Neural progenitor cell (in vitro differentiated cells): ENCODE data around the gene SACS. TPM values are rescaled to one million over a fixed set of nuclear protein-coding genes. Genes with fewer than 3 reads are reported as not detected.

Experiments
- DNase-seq: peaks from one replicate; pipeline ENCODE4 v3.0.0-alpha.2; 2016; ENCODE audit warnings: low spot score
- H2AFZ ChIP-seq: fragments of 200-600 bp; sonication (generic); replicated peaks from 2 replicates; pipeline ENCODE4 v1.6.1; 2016; ENCODE audit warnings: antibody characterized with exemption
- H3F3A ChIP-seq: fragments of 200-600 bp; sonication (generic); 2 replicates; pipeline ENCODE4 v1.6.1; 2016; ENCODE audit warnings: antibody characterized with exemption, low read depth
- H3K27ac ChIP-seq: fragments of 200-600 bp; sonication (generic); 2 replicates; pipeline ENCODE4 v1.5.1; 2016; ENCODE audit warnings: mild to moderate bottlenecking
- H3K27me3 ChIP-seq: fragments of 200-600 bp; sonication (generic); 2 replicates; pipeline ENCODE4 v1.6.1; 2016; ENCODE audit warnings: mild to moderate bottlenecking, moderate library complexity
- H3K36me3 ChIP-seq: fragments of 200-600 bp; sonication (generic); 2 replicates; pipeline ENCODE4 v1.5.1; 2016
- H3K4me1 ChIP-seq: fragments of 200-600 bp; sonication (generic); 2 replicates; pipeline ENCODE4 v1.6.1; 2016; ENCODE audit warnings: mixed run types
- H3K4me2 ChIP-seq: fragments of 200-600 bp; sonication (generic); 2 replicates; pipeline ENCODE4 v1.6.1; 2016
- H3K4me3 ChIP-seq: fragments of 200-600 bp; sonication (generic); 2 replicates; pipeline ENCODE4 v1.5.1; 2016
- H3K79me2 ChIP-seq: fragments of 200-600 bp; sonication (generic); 2 replicates; pipeline ENCODE4 v1.6.1; 2016; ENCODE audit warnings: low read depth
- H3K9ac ChIP-seq: fragments of 200-600 bp; sonication (generic); 2 replicates; pipeline ENCODE4 v1.6.1; 2016
- H3K9me3 ChIP-seq: fragments of 200-600 bp; sonication (generic); 2 replicates; pipeline ENCODE4 v1.5.1; 2016; ENCODE audit warnings: low read depth
- H4K20me1 ChIP-seq: fragments of 200-600 bp; sonication (generic); 2 replicates; pipeline ENCODE4 v1.6.1; 2016; ENCODE audit warnings: low read depth
- H3K27ac Mint-ChIP-seq: 3 replicates; pipeline ENCODE4 v1.8.0; 2021; ENCODE audit warnings: mixed read lengths
- H3K27me3 Mint-ChIP-seq: 2 replicates; pipeline ENCODE4 v1.8.0; 2022; ENCODE audit warnings: low read depth, mild to moderate bottlenecking, inconsistent platforms, moderate library complexity, mixed read lengths; ENCODE audit not compliant: insufficient read depth
- H3K36me3 Mint-ChIP-seq: 3 replicates; pipeline ENCODE4 v1.8.0; 2021; ENCODE audit warnings: mixed read lengths
- H3K4me1 Mint-ChIP-seq: 3 replicates; pipeline ENCODE4 v1.8.0; 2021; ENCODE audit warnings: mixed read lengths
- H3K4me3 Mint-ChIP-seq: 3 replicates; pipeline ENCODE4 v1.8.0; 2021; ENCODE audit warnings: mild to moderate bottlenecking, moderate library complexity, mixed read lengths
- H3K9me3 Mint-ChIP-seq: 3 replicates; pipeline ENCODE4 v1.8.0; 2020; ENCODE audit warnings: mixed read lengths
- EZH2 ChIP-seq: fragments of 200-600 bp; sonication (generic); IDR thresholded peaks from 2 replicates; pipeline ENCODE4 v1.6.1; 2017; ENCODE audit warnings: antibody characterized with exemption, mild to moderate bottlenecking, moderate library complexity
- EZH2phosphoT487 ChIP-seq: fragments of 200-600 bp; sonication (generic); IDR thresholded peaks from 2 replicates; pipeline ENCODE4 v1.6.1; 2017; ENCODE audit warnings: antibody characterized with exemption
- total RNA-seq: library from RNA; depleted of rRNA; stranded (reverse); fragments of >200 nt; gene quantifications from 2 replicates; pipeline ENCODE4 v1.2.3, GENCODE V29; 2015; ENCODE audit warnings: low replicate concordance
- TF ChIP-seq, protein P1 (sequence below): fragments of 200-600 bp; sonication (generic); IDR thresholded peaks from 2 replicates; pipeline ENCODE4 v1.5.1; 2017; ENCODE audit warnings: antibody characterized with exemption, mild to moderate bottlenecking

Gene SACS
- total RNA-seq, 1 donor from 2014 or later = 77.7 TPM

DNA sequence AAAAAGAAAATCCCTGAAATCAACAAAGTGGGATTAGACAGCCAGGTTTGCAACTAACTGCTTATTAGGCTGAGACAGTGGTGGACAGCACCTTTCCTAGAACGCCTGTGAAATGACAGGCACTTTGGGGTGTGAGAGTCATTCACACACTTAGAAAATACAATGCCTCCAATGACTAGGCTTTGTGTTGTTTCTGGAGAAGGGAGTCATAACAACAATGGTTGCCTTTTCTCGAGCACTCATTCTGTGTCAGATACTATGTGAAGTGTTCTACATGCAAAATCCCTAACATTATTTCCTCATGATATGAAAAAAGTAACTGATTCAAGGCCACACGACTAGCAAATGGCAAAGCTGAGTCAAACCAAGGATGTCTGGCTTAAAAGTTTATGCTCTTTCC, 41.2 kb downstream of the SACS start:
- Histone ChIP-seq H3K4me2 (no peak overlapping the region), H3K4me3 (no peak overlapping the region), H3K9me3 (no peaks in the 10 kb centered on the region), H3K27me3 (no peaks in the 10 kb centered on the region), H3K79me2 (peaks cover 11% of the 10 kb centered on the region), H3K36me3 (no peaks in the 10 kb centered on the region), H3K9ac (no peak overlapping the region), H3K27ac (no peak overlapping the region), H2AFZ (no peak overlapping the region), H3F3A (no peaks in the 10 kb centered on the region), H4K20me1 (no peaks in the 10 kb centered on the region), H3K4me1 (no peaks in the 10 kb centered on the region)
- no peak for DNase-seq
- H3K27ac Mint-ChIP-seq = no peak overlapping the region
- no peak overlapping the region for H3K4me3 Mint-ChIP-seq
- peaks cover 9% of the 10 kb centered on the region for H3K36me3 Mint-ChIP-seq
- TF ChIP-seq EZH2phosphoT487 (no peak), EZH2 (no peak)
- TF ChIP-seq, protein P1, sequence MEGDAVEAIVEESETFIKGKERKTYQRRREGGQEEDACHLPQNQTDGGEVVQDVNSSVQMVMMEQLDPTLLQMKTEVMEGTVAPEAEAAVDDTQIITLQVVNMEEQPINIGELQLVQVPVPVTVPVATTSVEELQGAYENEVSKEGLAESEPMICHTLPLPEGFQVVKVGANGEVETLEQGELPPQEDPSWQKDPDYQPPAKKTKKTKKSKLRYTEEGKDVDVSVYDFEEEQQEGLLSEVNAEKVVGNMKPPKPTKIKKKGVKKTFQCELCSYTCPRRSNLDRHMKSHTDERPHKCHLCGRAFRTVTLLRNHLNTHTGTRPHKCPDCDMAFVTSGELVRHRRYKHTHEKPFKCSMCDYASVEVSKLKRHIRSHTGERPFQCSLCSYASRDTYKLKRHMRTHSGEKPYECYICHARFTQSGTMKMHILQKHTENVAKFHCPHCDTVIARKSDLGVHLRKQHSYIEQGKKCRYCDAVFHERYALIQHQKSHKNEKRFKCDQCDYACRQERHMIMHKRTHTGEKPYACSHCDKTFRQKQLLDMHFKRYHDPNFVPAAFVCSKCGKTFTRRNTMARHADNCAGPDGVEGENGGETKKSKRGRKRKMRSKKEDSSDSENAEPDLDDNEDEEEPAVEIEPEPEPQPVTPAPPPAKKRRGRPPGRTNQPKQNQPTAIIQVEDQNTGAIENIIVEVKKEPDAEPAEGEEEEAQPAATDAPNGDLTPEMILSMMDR = no peak
- peaks cover 3% of the 10 kb centered on the region for H3K9me3 Mint-ChIP-seq
- H3K4me1 Mint-ChIP-seq = no peaks in the 10 kb centered on the region
- H3K27me3 Mint-ChIP-seq = peaks cover 2% of the 10 kb centered on the region

DNA sequence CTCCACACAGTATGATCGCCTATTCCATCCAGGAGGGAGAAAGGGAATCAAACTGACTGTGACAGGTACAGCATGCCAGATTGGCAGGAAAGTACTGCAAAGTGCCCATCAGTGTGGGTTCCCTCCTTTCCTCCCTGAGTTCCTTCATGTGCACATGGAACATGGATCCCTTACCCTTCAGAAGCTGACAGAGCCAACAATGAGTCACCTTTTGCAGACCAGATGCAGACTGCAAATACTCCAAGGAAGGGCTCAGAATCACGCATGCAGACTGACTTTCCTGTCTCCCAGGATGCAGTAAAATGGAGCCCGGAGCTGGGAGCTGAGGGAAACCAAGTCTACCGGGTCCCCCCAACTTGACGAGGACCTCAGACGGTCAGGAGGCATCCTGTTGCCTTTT, 41.8 kb downstream of the SACS start:
- no peak overlapping the region for H3K4me3 Mint-ChIP-seq
- no peaks in the 10 kb centered on the region for H3K4me1 ChIP-seq
- peaks cover 6% of the 10 kb centered on the region for H3K79me2 ChIP-seq
- no peaks in the 10 kb centered on the region for H3K27me3 ChIP-seq
- peaks cover 2% of the 10 kb centered on the region for H3K27me3 Mint-ChIP-seq
- H3K4me2 ChIP-seq = no peak overlapping the region
- no peak for DNase-seq
- peaks cover 10% of the 10 kb centered on the region for H3K36me3 Mint-ChIP-seq
- no peaks in the 10 kb centered on the region for H4K20me1 ChIP-seq
- H3K27ac Mint-ChIP-seq = no peak overlapping the region
- no peak overlapping the region for H3K4me3 ChIP-seq
- H3K36me3 ChIP-seq = no peaks in the 10 kb centered on the region
- no peaks in the 10 kb centered on the region for H3K9me3 ChIP-seq
- peaks cover 3% of the 10 kb centered on the region for H3K9me3 Mint-ChIP-seq
- no peak overlapping the region for H3K9ac ChIP-seq
- H3K27ac ChIP-seq = no peak overlapping the region
- no peaks in the 10 kb centered on the region for H3F3A ChIP-seq
- TF ChIP-seq, protein P1 = no peak
- TF ChIP-seq EZH2 (no peak), EZH2phosphoT487 (no peak)
- no peak overlapping the region for H2AFZ ChIP-seq
- no peaks in the 10 kb centered on the region for H3K4me1 Mint-ChIP-seq

DNA sequence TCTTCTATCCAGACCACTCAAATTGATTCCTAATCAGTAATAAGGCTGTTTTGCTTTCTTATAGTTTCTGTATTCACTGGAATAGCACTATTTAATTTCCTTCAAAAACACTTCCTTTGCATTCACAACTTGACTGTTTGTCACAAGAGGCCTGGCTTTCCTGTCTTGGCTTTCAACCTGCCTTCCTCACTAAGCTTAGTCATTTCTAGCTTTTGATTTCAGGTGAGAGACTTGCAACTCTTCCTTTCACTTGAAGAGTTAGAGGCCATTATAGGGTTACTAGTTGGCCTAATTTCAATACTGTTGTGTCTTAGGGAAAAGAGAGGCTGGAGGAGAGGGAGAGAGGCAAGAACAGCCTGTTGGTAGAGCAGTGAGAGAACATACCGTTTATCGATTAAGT, 47.0 kb downstream of the SACS start:
- Mint-ChIP-seq H3K4me1 (peaks cover 4% of the 10 kb centered on the region), H3K36me3 (peaks cover 7% of the 10 kb centered on the region), H3K9me3 (no peaks in the 10 kb centered on the region), H3K4me3 (no peak overlapping the region), H3K27ac (no peak overlapping the region), H3K27me3 (no peaks in the 10 kb centered on the region)
- Histone ChIP-seq H3K9ac (no peak overlapping the region), H3K36me3 (no peaks in the 10 kb centered on the region), H3K4me1 (no peaks in the 10 kb centered on the region), H3K79me2 (peaks cover 6% of the 10 kb centered on the region), H4K20me1 (no peaks in the 10 kb centered on the region), H3K9me3 (no peaks in the 10 kb centered on the region), H3K4me2 (no peak overlapping the region), H3K27ac (no peak overlapping the region), H3F3A (no peaks in the 10 kb centered on the region), H3K27me3 (no peaks in the 10 kb centered on the region), H2AFZ (no peak overlapping the region), H3K4me3 (no peak overlapping the region)
- DNase-seq = no peak
- no peak for TF ChIP-seq EZH2phosphoT487
- no peak for TF ChIP-seq EZH2
- TF ChIP-seq, protein P1 = no peak
